Large intestine (tissue), 12 donors: ENCODE data around the gene MOB1A. TPM values are rescaled to one million over a fixed set of nuclear protein-coding genes. Genes with fewer than 3 reads are reported as not detected.

ENCODE experiments used
- DNase-seq, 2 donors: peaks; one replicate each; pipeline versions ENCODE4 v3.0.0 to v3.0.0-alpha.2; 2013
- H3K27ac ChIP-seq: one replicate; pipeline ENCODE4 v1.5.1; 2013; ENCODE audit warnings: low read length
- H3K27me3 ChIP-seq: 2 replicates; pipeline ENCODE4 v1.6.1; 2013; ENCODE audit warnings: low read length; ENCODE audit not compliant: control insufficient read depth, insufficient read depth
- H3K36me3 ChIP-seq: 2 replicates; pipeline ENCODE4 v1.6.1; 2013; ENCODE audit warnings: low read length; ENCODE audit not compliant: control insufficient read depth, insufficient read depth
- H3K4me1 ChIP-seq: one replicate; pipeline ENCODE4 v1.6.1; 2013; ENCODE audit warnings: low read length; ENCODE audit not compliant: control insufficient read depth, insufficient read depth
- H3K4me3 ChIP-seq: one replicate; pipeline ENCODE4 v1.5.1; 2013; ENCODE audit warnings: low read length
- H3K9me3 ChIP-seq: one replicate; pipeline ENCODE4 v1.6.1; 2013; ENCODE audit warnings: mild to moderate bottlenecking, low read depth, low read length, moderate library complexity; ENCODE audit not compliant: control insufficient read depth
- WGBS: methylation state at CpG from one replicate; pipeline ENCODE4 v1.1.5; 2013; ENCODE audit warnings: low lambda C conversion rate; ENCODE audit not compliant: insufficient coverage; 5-methylcytosine and 5-hydroxymethylcytosine counted together
- long read RNA-seq, 11 donors: transcript quantifications; one replicate each; lab custom pipeline, GENCODE V29; 2026
- polyA plus RNA-seq: library from polyadenylated mRNA; unstranded; fragments of 120-200 nt; gene quantifications from one replicate; pipeline ENCODE4 v1.2.1, GENCODE V29; 2013

MOB1A gene
- polyA plus RNA-seq: 72.2 TPM
- long read RNA-seq, donor 1, full-length matches to known transcripts: 22 of 22 reads
- long read RNA-seq, donor 1, partial matches to known transcripts: 0 of 22 reads
- long read RNA-seq, donor 1, other reads (novel, unspliced or antisense): 0 of 22 reads
- long read RNA-seq, donor 2, full-length matches to known transcripts: 29 of 29 reads
- long read RNA-seq, donor 2, partial matches to known transcripts: 0 of 29 reads
- long read RNA-seq, donor 2, other reads (novel, unspliced or antisense): 0 of 29 reads
- long read RNA-seq, donor 3: 0 reads
- long read RNA-seq, donor 4, full-length matches to known transcripts: 2 of 2 reads
- long read RNA-seq, donor 4, partial matches to known transcripts: 0 of 2 reads
- long read RNA-seq, donor 4, other reads (novel, unspliced or antisense): 0 of 2 reads
- long read RNA-seq, donor 5, full-length matches to known transcripts: 18 of 18 reads
- long read RNA-seq, donor 5, partial matches to known transcripts: 0 of 18 reads
- long read RNA-seq, donor 5, other reads (novel, unspliced or antisense): 0 of 18 reads
- long read RNA-seq, donor 6, full-length matches to known transcripts: 32 of 43 reads
- long read RNA-seq, donor 6, partial matches to known transcripts: 11 of 43 reads
- long read RNA-seq, donor 6, other reads (novel, unspliced or antisense): 0 of 43 reads
- long read RNA-seq, donor 7, full-length matches to known transcripts: 19 of 19 reads
- long read RNA-seq, donor 7, partial matches to known transcripts: 0 of 19 reads
- long read RNA-seq, donor 7, other reads (novel, unspliced or antisense): 0 of 19 reads
- long read RNA-seq, donor 8, full-length matches to known transcripts: 26 of 33 reads
- long read RNA-seq, donor 8, partial matches to known transcripts: 7 of 33 reads
- long read RNA-seq, donor 8, other reads (novel, unspliced or antisense): 0 of 33 reads
- long read RNA-seq, donor 9, full-length matches to known transcripts: 22 of 22 reads
- long read RNA-seq, donor 9, partial matches to known transcripts: 0 of 22 reads
- long read RNA-seq, donor 9, other reads (novel, unspliced or antisense): 0 of 22 reads
- long read RNA-seq, donor 10, full-length matches to known transcripts: 40 of 45 reads
- long read RNA-seq, donor 10, partial matches to known transcripts: 5 of 45 reads
- long read RNA-seq, donor 10, other reads (novel, unspliced or antisense): 0 of 45 reads
- long read RNA-seq, donor 11, full-length matches to known transcripts: 28 of 28 reads
- long read RNA-seq, donor 11, partial matches to known transcripts: 0 of 28 reads
- long read RNA-seq, donor 11, other reads (novel, unspliced or antisense): 0 of 28 reads

DNA sequence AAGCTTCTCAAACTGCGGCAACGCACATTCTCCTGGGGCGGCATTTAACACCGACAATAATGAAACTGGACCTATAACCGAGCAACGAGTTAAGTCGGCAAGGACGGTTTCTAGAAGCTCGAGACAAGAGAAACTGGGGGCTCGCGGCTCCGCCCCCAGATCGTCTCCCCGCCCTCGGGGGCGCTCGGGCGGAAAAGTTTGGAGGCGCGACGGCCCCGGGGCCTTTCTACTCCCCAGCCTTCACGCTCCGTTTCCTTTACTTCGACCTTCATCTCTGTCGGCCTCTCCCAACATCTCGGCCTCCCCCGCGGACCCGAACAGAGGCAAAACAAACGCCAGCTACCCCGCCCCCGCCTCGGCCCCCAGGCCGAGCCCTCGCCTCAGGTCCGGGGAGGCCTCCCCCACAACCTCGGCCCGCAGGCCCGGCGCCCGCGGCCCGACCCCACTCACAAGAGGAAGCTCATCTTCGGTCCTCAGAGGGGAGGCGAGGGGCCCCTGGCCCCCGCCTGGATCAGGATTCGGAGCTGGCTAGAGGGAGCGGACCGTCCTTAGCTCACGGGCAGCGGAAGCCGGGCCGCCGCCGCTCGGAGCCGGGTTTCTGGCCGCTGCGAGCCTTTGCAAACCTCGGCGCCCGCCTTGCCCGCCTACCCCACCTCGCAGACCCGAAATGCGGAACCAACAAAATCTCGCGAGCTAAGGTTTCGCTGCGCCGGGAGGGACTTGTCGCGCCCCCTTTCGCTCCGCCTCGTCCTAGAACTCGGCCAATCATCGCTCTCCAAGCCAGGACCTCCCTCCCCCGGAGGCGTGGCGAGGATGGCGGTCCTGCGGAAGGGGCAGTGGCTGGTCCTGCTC is at the start of gene MOB1A:
Gene MOB1A, minus strand, starts transcription at position 669 of the 852 bp plus-strand sequence. Its CDS starts 205 bp downstream, at position 464.
- Histone ChIP-seq H3K4me3 (peak within 1 kb of the TSS; percentile 79), H3K27ac (peak within 1 kb of the TSS; percentile 95), H3K9me3 (no peaks in the 10 kb centered on the region), H3K27me3 (no peaks in the 10 kb centered on the region), H3K4me1 (peaks cover 5% of the 10 kb centered on the region), H3K36me3 (peaks cover 4% of the 10 kb centered on the region)
- WGBS: no CpG with 5 or more reads among the region's 84 CpGs
- DNase-seq: peak; percentile 98 to 99

DNA sequence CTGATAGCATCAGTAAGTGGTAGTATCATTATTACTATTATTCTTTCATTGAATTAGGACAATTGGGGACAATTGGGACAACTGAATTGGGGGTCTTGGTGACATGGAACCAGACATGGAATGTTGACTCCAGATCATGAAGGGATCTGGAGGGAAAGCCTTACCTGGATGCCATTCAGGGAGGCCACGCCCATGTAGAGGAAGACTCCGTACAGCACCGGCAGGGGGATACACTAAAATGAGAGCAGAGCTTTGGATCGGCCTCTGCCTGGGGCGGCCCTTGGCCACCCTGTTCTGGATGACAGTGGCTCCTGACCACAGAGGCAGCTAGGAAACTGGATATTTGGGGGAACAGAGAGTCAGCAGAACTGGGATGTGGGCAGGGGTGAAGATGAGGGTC is 49.0 kb upstream of the MOB1A start:
- Histone ChIP-seq H3K4me3 (no peak overlapping the region), H3K36me3 (no peaks in the 10 kb centered on the region)
- no CpG with 5 or more reads among the region's 5 CpGs for WGBS

DNA sequence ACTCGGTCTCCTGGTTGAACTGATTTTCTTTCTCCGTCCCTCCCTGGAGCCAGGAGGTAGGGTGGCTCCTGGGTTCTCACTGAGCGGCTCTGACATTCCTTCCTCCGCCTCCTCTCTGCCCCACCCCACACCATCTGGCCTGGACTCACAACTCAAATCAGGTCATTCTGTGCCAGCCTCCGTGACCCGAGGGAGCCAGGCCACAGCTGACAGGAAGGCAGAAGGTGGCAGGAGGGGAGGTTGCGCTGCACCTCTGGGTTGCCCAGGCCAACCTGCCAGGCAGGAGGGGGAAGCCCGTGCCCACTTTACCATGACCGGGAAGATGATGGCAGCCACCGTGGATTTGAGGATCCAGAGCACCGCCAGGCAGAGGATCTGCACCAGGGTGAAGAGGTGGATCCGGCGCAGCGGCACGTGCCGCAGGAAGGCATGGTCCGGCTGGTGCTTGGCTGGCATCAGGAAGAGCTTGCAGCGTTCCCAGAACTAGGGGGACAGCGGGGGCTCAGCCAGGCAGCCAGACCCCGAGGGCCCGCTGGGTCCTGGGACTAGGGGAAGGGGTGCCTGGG is 48.1 kb upstream of the MOB1A start:
- no peak for DNase-seq
- Histone ChIP-seq H3K27ac (no peak overlapping the region), H3K27me3 (no peaks in the 10 kb centered on the region), H3K4me1 (peaks cover 2% of the 10 kb centered on the region), H3K36me3 (no peaks in the 10 kb centered on the region), H3K4me3 (no peak overlapping the region), H3K9me3 (no peaks in the 10 kb centered on the region)
- WGBS: no CpG with 5 or more reads among the region's 21 CpGs

More for the DNA sequence above, 49.0 kb upstream of the MOB1A start:
- no peak overlapping the region for H3K27ac ChIP-seq
- peaks cover 2% of the 10 kb centered on the region for H3K4me1 ChIP-seq
- no peaks in the 10 kb centered on the region for H3K9me3 ChIP-seq
- DNase-seq: no peak
- H3K27me3 ChIP-seq: no peaks in the 10 kb centered on the region

- Histone ChIP-seq H3K4me1 (peaks cover 2% of the 10 kb centered on the region), H3K4me3 (no peak overlapping the region), H3K9me3 (no peaks in the 10 kb centered on the region), H3K27me3 (no peaks in the 10 kb centered on the region), H3K27ac (no peak overlapping the region), H3K36me3 (no peaks in the 10 kb centered on the region)
- no CpG with 5 or more reads among the region's 4 CpGs for WGBS
- DNase-seq: no peak
Measured at GRCh38 chr2:74225698-74226459, 47.2 kb upstream of the MOB1A start.

- DNase-seq: no peak
- H3K27ac ChIP-seq: no peak overlapping the region
- peaks cover 2% of the 10 kb centered on the region for H3K4me1 ChIP-seq
- H3K27me3 ChIP-seq: no peaks in the 10 kb centered on the region
- no CpG with 5 or more reads among the region's 8 CpGs for WGBS
- H3K9me3 ChIP-seq: no peaks in the 10 kb centered on the region
- H3K4me3 ChIP-seq: no peak overlapping the region
- H3K36me3 ChIP-seq: no peaks in the 10 kb centered on the region
Measured at GRCh38 chr2:74223941-74224770, 45.5 kb upstream of the MOB1A start.

GRCh38 chr2:74222300-74222650 is 43.6 kb upstream of the MOB1A start:
- no peak for DNase-seq
- WGBS: no CpG with 5 or more reads among the region's 6 CpGs
- Histone ChIP-seq H3K27ac (no peak overlapping the region), H3K4me1 (peaks cover 2% of the 10 kb centered on the region), H3K27me3 (no peaks in the 10 kb centered on the region), H3K4me3 (no peak overlapping the region), H3K9me3 (no peaks in the 10 kb centered on the region), H3K36me3 (no peaks in the 10 kb centered on the region)

DNA sequence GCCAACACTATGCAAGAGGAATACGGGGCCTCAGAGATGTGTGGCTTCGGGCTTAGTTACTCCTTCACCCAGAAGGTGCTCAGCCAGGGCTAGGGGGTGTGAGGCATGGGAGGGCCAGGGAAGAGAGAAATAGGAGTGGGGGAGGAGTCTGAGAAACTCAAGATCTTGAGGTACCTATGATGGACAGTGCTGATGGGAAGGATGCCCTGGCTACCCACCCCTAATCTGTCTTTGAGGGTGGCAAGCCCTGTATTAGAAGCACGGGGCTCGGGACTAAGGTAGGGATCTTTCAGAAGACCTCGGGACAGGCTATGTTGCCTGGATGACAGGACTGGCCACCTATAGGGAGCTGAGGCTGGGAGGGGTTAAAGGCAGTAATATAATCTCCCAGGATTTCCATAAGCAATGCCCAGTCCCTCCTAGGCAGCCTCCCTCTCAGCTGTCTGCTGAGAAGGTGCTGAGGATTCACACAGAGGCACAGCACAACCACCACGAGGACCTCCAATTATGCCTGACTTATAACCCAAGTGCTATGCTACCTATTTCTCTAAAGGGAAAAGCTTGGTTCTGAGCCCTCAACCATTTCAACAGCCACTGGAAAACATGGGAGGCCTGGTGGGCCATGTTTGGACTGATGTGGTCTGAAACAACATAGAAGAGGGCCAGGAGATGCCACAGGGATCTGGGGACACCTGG is 43.1 kb upstream of the MOB1A start:
- no CpG with 5 or more reads among the region's 6 CpGs for WGBS
- no peak overlapping the region for H3K27ac ChIP-seq
- DNase-seq: no peak

GRCh38 chr2:74221091-74221490 is 42.4 kb upstream of the MOB1A start:
- H3K4me3 ChIP-seq: no peak overlapping the region
- no peak for DNase-seq
- H3K36me3 ChIP-seq: no peaks in the 10 kb centered on the region
- no CpG with 5 or more reads among the region's 6 CpGs for WGBS
- peaks cover 2% of the 10 kb centered on the region for H3K4me1 ChIP-seq
- H3K27ac ChIP-seq: no peak overlapping the region
- H3K9me3 ChIP-seq: no peaks in the 10 kb centered on the region
- H3K27me3 ChIP-seq: no peaks in the 10 kb centered on the region

More for the DNA sequence above, 43.1 kb upstream of the MOB1A start:
- H3K9me3 ChIP-seq: no peaks in the 10 kb centered on the region
- no peak overlapping the region for H3K4me3 ChIP-seq
- H3K4me1 ChIP-seq: peaks cover 2% of the 10 kb centered on the region
- no peaks in the 10 kb centered on the region for H3K27me3 ChIP-seq
- H3K36me3 ChIP-seq: no peaks in the 10 kb centered on the region
